ENCODE measurements around the gene DR1. TPM values are rescaled to one million over a fixed set of nuclear protein-coding genes. Genes with fewer than 3 reads are reported as not detected.

The DR1 gene
- total and polyA plus RNA-seq, 10 donors = 8.3 to 62.5 (median 50.3) TPM

GRCh38 chr1:93324486-93325464 is 20.9 kb upstream of the DR1 start:
- Histone ChIP-seq H3K27me3 (replicated peaks in 1 of 7) (no peaks in the 10 kb centered on the region), H3K9me3 (no peaks in the 10 kb centered on the region), H3K4me3 (no peak overlapping the region), H3K4me1 (no peaks in the 10 kb centered on the region), H3K27ac (no peak overlapping the region), H3K36me3 (no peaks in the 10 kb centered on the region)
- intact Hi-C loops (cut with DNase I; ENCODE audit: low total_unique reads) = no loop called here
- no peak for TF ChIP-seq POLR2AphosphoS5 (IDR thresholded peaks at IDR 0.05)
- TF ChIP-seq, protein P1, sequence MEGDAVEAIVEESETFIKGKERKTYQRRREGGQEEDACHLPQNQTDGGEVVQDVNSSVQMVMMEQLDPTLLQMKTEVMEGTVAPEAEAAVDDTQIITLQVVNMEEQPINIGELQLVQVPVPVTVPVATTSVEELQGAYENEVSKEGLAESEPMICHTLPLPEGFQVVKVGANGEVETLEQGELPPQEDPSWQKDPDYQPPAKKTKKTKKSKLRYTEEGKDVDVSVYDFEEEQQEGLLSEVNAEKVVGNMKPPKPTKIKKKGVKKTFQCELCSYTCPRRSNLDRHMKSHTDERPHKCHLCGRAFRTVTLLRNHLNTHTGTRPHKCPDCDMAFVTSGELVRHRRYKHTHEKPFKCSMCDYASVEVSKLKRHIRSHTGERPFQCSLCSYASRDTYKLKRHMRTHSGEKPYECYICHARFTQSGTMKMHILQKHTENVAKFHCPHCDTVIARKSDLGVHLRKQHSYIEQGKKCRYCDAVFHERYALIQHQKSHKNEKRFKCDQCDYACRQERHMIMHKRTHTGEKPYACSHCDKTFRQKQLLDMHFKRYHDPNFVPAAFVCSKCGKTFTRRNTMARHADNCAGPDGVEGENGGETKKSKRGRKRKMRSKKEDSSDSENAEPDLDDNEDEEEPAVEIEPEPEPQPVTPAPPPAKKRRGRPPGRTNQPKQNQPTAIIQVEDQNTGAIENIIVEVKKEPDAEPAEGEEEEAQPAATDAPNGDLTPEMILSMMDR (IDR thresholded peaks at IDR 0.05 in 8 of 11, conservative IDR thresholded peaks at IDR 0.05 in 3 of 11) = no peak
- TF ChIP-seq POLR2A (IDR thresholded peaks at IDR 0.05) = no peak
- 77 to 92% (median 84%) methylated on average over 8 of the region's 8 CpGs for WGBS, 5 donors
- DNase-seq = no peak

GRCh38 chr1:93328809-93329760 is 16.6 kb upstream of the DR1 start:
- Histone ChIP-seq H3K36me3 (peaks cover 0 to 8% (median 0%) of the 10 kb centered on the region in 6 donors), H3K27ac (no peak overlapping the region), H3K27me3 (replicated peaks in 1 of 7) (no peaks in the 10 kb centered on the region), H3K9me3 (no peaks in the 10 kb centered on the region), H3K4me1 (no peaks in the 10 kb centered on the region), H3K4me3 (no peak overlapping the region)
- intact Hi-C loops (cut with DNase I; ENCODE audit: low total_unique reads) = no loop called here
- TF ChIP-seq, protein P1 (IDR thresholded peaks at IDR 0.05 in 8 of 11, conservative IDR thresholded peaks at IDR 0.05 in 3 of 11) = no peak
- TF ChIP-seq POLR2A (IDR thresholded peaks at IDR 0.05) (no peak), POLR2AphosphoS5 (IDR thresholded peaks at IDR 0.05) (no peak)
- no peak for DNase-seq
- WGBS, 5 donors = 49 to 77% (median 71%) methylated on average over 3 of the region's 3 CpGs

- H3K9me3 ChIP-seq = no peaks in the 10 kb centered on the region
- no peaks in the 10 kb centered on the region for H3K4me1 ChIP-seq
- peaks cover 0 to 8% (median 0%) of the 10 kb centered on the region in 6 donors for H3K36me3 ChIP-seq
- intact Hi-C loops (cut with DNase I; ENCODE audit: low total_unique reads) = no loop called here
- no peak overlapping the region for H3K27ac ChIP-seq
- H3K4me3 ChIP-seq = no peak overlapping the region
- WGBS, 5 donors = 79 to 93% (median 87%) methylated on average over 1 of the region's 1 CpG
- no peak for DNase-seq
- TF ChIP-seq, protein P1 (IDR thresholded peaks at IDR 0.05 in 8 of 11, conservative IDR thresholded peaks at IDR 0.05 in 3 of 11) = no peak
- TF ChIP-seq POLR2A (IDR thresholded peaks at IDR 0.05) (no peak), POLR2AphosphoS5 (IDR thresholded peaks at IDR 0.05) (no peak)
- no peaks in the 10 kb centered on the region for H3K27me3 ChIP-seq (replicated peaks in 1 of 7)
Measured at GRCh38 chr1:93330196-93330595, 15.5 kb upstream of the DR1 start.
